GM23338 (cell line): Measurements from ENCODE around the gene PDE3A. TPM values are rescaled to one million over a fixed set of nuclear protein-coding genes. Genes with fewer than 3 reads are reported as not detected.

Experiments
- ATAC-seq: fragments of 200-7000 bp; cut with Tn5 transposase; 3 replicates; pipeline ENCODE4 v1.9.1; 2020
- DNase-seq: peaks from one replicate; pipeline ENCODE4 v3.0.0-alpha.2; 2015; ENCODE audit warnings: low spot score
- H2AFZ ChIP-seq: fragments of 200-600 bp; sonication (generic); 2 replicates; pipeline ENCODE4 v1.8.0; 2016; ENCODE audit warnings: antibody characterized with exemption, mild to moderate bottlenecking, moderate library complexity
- H3F3A ChIP-seq: fragments of 200-600 bp; sonication (generic); replicated peaks from 2 replicates; pipeline ENCODE4 v1.8.0; 2017; ENCODE audit warnings: antibody characterized with exemption, mixed run types, low read depth
- H3K27ac ChIP-seq: fragments of 200-600 bp; sonication (generic); 2 replicates; pipeline ENCODE4 v1.6.1; 2016; ENCODE audit warnings: low read depth
- H3K27me3 ChIP-seq: fragments of 200-600 bp; sonication (generic); 2 replicates; pipeline ENCODE4 v1.8.0; 2016; ENCODE audit warnings: mild to moderate bottlenecking, mixed run types, moderate library complexity; ENCODE audit not compliant: insufficient read depth
- H3K36me3 ChIP-seq: fragments of 200-600 bp; sonication (generic); 2 replicates; pipeline ENCODE4 v1.8.0; 2016; ENCODE audit warnings: mild to moderate bottlenecking; ENCODE audit not compliant: insufficient read depth
- H3K4me1 ChIP-seq: fragments of 200-600 bp; sonication (generic); 2 replicates; pipeline ENCODE4 v1.8.0; 2016; ENCODE audit warnings: mild to moderate bottlenecking, moderate library complexity; ENCODE audit not compliant: insufficient read depth
- H3K4me2 ChIP-seq: fragments of 200-600 bp; sonication (generic); 2 replicates; pipeline ENCODE4 v1.7.1; 2017; ENCODE audit warnings: mixed run types
- H3K4me3 ChIP-seq: fragments of 200-600 bp; sonication (generic); 2 replicates; pipeline ENCODE4 v1.6.1; 2016; ENCODE audit warnings: mixed run types
- H3K79me2 ChIP-seq: fragments of 200-600 bp; sonication (generic); replicated peaks from 2 replicates; pipeline ENCODE4 v1.8.0; 2017; ENCODE audit warnings: mild to moderate bottlenecking; ENCODE audit not compliant: insufficient read depth
- H3K9me2 ChIP-seq: fragments of 200-600 bp; sonication (generic); 2 replicates; pipeline ENCODE4 v1.8.0; 2017; ENCODE audit not compliant: insufficient read depth
- H4K20me1 ChIP-seq: fragments of 200-600 bp; sonication (generic); replicated peaks from 2 replicates; pipeline ENCODE4 v1.8.0; 2017; ENCODE audit warnings: mild to moderate bottlenecking; ENCODE audit not compliant: insufficient read depth
- H3K27ac Mint-ChIP-seq: 2 replicates; pipeline ENCODE4 v1.8.0; 2020; ENCODE audit warnings: inconsistent platforms, mild to moderate bottlenecking, moderate library complexity, mixed read lengths
- H3K27me3 Mint-ChIP-seq: 3 replicates; pipeline ENCODE4 v1.8.0; 2022; ENCODE audit warnings: low read depth, mild to moderate bottlenecking, moderate library complexity, mixed read lengths, inconsistent platforms; ENCODE audit not compliant: insufficient read depth, poor library complexity
- H3K36me3 Mint-ChIP-seq: 3 replicates; pipeline ENCODE4 v1.8.0; 2021; ENCODE audit warnings: low read depth, mild to moderate bottlenecking, inconsistent platforms, moderate library complexity, mixed read lengths
- H3K4me1 Mint-ChIP-seq: 3 replicates; pipeline ENCODE4 v1.8.0; 2020; ENCODE audit warnings: mild to moderate bottlenecking, inconsistent platforms, mixed read lengths
- H3K4me3 Mint-ChIP-seq: 3 replicates; pipeline ENCODE4 v1.8.0; 2021; ENCODE audit warnings: moderate library complexity, mild to moderate bottlenecking, inconsistent platforms, mixed read lengths
- H3K9me3 Mint-ChIP-seq: 3 replicates; pipeline ENCODE4 v1.8.0; 2020; ENCODE audit warnings: moderate library complexity, mild to moderate bottlenecking, inconsistent platforms, mixed read lengths
- CREB1 ChIP-seq: fragments of 250-450 bp; sonication (Bioruptor Pico); IDR thresholded peaks from 2 replicates; pipeline ENCODE4 v1.5.0; 2020; ENCODE audit warnings: low read depth, mild to moderate bottlenecking, moderate library complexity
- EZH2 ChIP-seq: fragments of 200-600 bp; sonication (generic); IDR thresholded peaks from one replicate; pipeline ENCODE4 v1.8.0; 2017; ENCODE audit warnings: antibody characterized with exemption, mild to moderate bottlenecking, low read depth; ENCODE audit not compliant: unreplicated experiment
- EZH2phosphoT487 ChIP-seq: fragments of 200-600 bp; sonication (generic); IDR thresholded peaks from one replicate; pipeline ENCODE4 v1.8.1; 2018; ENCODE audit warnings: antibody characterized with exemption; ENCODE audit not compliant: unreplicated experiment
- JUNB ChIP-seq: IDR thresholded peaks from one replicate; pipeline ENCODE4 v1.6.1; 2016; ENCODE audit warnings: antibody characterized with exemption; ENCODE audit not compliant: unreplicated experiment
- NANOG ChIP-seq: IDR thresholded peaks from 2 replicates; pipeline ENCODE4 v1.6.1; 2016; ENCODE audit warnings: antibody characterized with exemption, borderline replicate concordance
- POLR2AphosphoS5 ChIP-seq: IDR thresholded peaks from 2 replicates; pipeline ENCODE4 v1.6.1; 2016; ENCODE audit warnings: antibody characterized with exemption, low read depth
- STAT1 ChIP-seq: IDR thresholded peaks from one replicate; pipeline ENCODE4 v1.6.1; 2016; ENCODE audit warnings: antibody characterized with exemption; ENCODE audit not compliant: unreplicated experiment
- ZNF114 ChIP-seq: fragments of 250-450 bp; sonication (Bioruptor Pico); IDR thresholded peaks from 2 replicates; pipeline ENCODE4 v1.5.0; 2020; ENCODE audit warnings: mild to moderate bottlenecking, moderate library complexity
- ZNF331 ChIP-seq: fragments of 250-450 bp; sonication (Bioruptor Pico); IDR thresholded peaks from 2 replicates; pipeline ENCODE4 v1.5.0; 2020; ENCODE audit warnings: low read depth, mild to moderate bottlenecking, moderate library complexity
- polyA plus RNA-seq: library from polyadenylated mRNA; unstranded; fragments of >200 nt; fragmentation: Nextera tagmentation; extraction: Ambion mirVana; gene quantifications from 2 replicates; pipeline ENCODE4 v1.2.1, GENCODE V29; 2016
- total RNA-seq: library from RNA; depleted of rRNA; stranded (reverse); fragments of >200 nt; shearing (Covaris generic); gene quantifications from 2 replicates; pipeline ENCODE4 v1.2.3, GENCODE V29; 2014
- TF ChIP-seq, protein P1 (sequence below), 2 experiments: fragments of 200-600 bp in 1 of 2; sonication (generic) in 1 of 2; conservative IDR thresholded peaks; 2 replicates each; pipeline versions ENCODE4 v1.5.1 to v1.6.1; 2016 to 2017; ENCODE audit warnings: antibody characterized with exemption in 2 of 2, low read depth in 2 of 2, mild to moderate bottlenecking in 2 of 2, moderate library complexity in 1 of 2
- TF ChIP-seq, protein P2 (sequence below): IDR thresholded peaks from 2 replicates; pipeline ENCODE4 v1.6.1; 2016; ENCODE audit warnings: antibody characterized with exemption
- TF ChIP-seq, protein P3 (sequence below): IDR thresholded peaks from one replicate; pipeline ENCODE4 v1.6.1; 2018; ENCODE audit warnings: antibody characterized with exemption; ENCODE audit not compliant: unreplicated experiment

The PDE3A gene
- total and polyA plus RNA-seq, 2 experiments from 2014 or later: 2.7 to 9.2 TPM

DNA sequence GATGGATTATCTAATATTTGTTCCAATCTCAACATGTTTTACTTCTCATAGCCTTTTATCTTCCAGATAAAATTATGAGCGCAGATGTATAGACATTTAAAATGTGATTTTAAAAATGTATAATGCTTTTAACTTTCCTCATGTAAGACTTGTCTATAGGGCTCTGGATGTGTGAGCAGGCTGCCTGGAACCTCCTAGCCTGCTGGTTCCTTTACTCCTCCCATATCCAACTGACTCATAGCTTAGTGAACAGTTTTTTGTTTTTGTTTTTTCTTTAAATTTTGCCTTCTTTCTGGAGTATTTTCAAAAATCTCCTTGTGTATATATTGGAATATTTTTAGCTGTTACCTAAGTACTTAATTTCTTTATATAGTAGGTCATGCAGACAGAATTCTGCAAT, 115.4 kb downstream of the PDE3A start:
- Mint-ChIP-seq H3K27ac (no peak overlapping the region), H3K4me1 (peaks cover 12% of the 10 kb centered on the region)
- no peak for ATAC-seq

DNA sequence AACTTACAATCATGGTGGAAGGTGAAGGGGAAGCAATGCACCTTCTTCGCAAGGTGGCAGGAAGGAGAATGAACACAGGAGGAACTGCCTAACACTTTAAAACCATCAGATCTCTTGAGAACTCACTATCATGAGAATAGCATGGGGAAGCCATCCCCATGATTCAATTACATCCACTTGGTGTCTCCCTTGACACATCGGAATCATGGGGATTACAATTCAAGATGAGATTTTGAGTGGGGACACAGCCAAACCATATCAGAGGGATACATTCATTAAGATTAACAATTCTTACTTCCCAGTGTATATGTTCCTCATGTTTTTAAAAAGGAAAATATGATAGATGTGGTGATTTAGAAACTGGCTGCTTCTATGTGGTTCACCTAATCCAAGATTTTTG, 117.9 kb downstream of the PDE3A start:
- Mint-ChIP-seq H3K27ac (peak overlapping the region; percentile 63; the same call in 1 of the 2 replicates), H3K36me3 (no peaks in the 10 kb centered on the region), H3K27me3 (no peaks in the 10 kb centered on the region), H3K4me3 (no peak overlapping the region), H3K4me1 (peaks cover 12% of the 10 kb centered on the region), H3K9me3 (no peaks in the 10 kb centered on the region)
- H3K4me1 ChIP-seq: 0 out of 2 replicates have a peak, but pooled peaks cover 7% of the 10 kb centered on the region
- no peaks in the 10 kb centered on the region for H3K9me2 ChIP-seq
- H3K27me3 ChIP-seq: no peaks in the 10 kb centered on the region
- H3K4me3 ChIP-seq: no peak overlapping the region
- DNase-seq (peak; percentile 21), ATAC-seq (no peak; the same call in 2 of the 3 replicates)
- no peak overlapping the region for H3K4me2 ChIP-seq
- TF ChIP-seq, protein P1, sequence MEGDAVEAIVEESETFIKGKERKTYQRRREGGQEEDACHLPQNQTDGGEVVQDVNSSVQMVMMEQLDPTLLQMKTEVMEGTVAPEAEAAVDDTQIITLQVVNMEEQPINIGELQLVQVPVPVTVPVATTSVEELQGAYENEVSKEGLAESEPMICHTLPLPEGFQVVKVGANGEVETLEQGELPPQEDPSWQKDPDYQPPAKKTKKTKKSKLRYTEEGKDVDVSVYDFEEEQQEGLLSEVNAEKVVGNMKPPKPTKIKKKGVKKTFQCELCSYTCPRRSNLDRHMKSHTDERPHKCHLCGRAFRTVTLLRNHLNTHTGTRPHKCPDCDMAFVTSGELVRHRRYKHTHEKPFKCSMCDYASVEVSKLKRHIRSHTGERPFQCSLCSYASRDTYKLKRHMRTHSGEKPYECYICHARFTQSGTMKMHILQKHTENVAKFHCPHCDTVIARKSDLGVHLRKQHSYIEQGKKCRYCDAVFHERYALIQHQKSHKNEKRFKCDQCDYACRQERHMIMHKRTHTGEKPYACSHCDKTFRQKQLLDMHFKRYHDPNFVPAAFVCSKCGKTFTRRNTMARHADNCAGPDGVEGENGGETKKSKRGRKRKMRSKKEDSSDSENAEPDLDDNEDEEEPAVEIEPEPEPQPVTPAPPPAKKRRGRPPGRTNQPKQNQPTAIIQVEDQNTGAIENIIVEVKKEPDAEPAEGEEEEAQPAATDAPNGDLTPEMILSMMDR (conservative IDR thresholded peaks at IDR 0.05; ENCODE audit: low read depth in 2 of 2): peak; percentile 34 to 64; a peak in 3 of 4 replicates
- TF ChIP-seq CREB1: no peak
- H3K79me2 ChIP-seq: no peaks in the 10 kb centered on the region
- H4K20me1 ChIP-seq: no peaks in the 10 kb centered on the region
- H3K36me3 ChIP-seq: no peaks in the 10 kb centered on the region
- no peaks in the 10 kb centered on the region for H3F3A ChIP-seq
- no peak overlapping the region for H3K27ac ChIP-seq
- no peak overlapping the region for H2AFZ ChIP-seq

More for the DNA sequence above, 115.4 kb downstream of the PDE3A start:
- Histone ChIP-seq H3K36me3 (no peaks in the 10 kb centered on the region), H3K9me2 (no peaks in the 10 kb centered on the region), H3F3A (no peaks in the 10 kb centered on the region), H3K27ac (no peak overlapping the region), H3K4me2 (no peak overlapping the region), H3K79me2 (no peaks in the 10 kb centered on the region), H3K4me3 (no peak overlapping the region), H3K4me1 (0 out of 2 replicates have a peak, but pooled peaks cover 7% of the 10 kb centered on the region), H4K20me1 (no peaks in the 10 kb centered on the region), H2AFZ (no peak overlapping the region), H3K27me3 (no peaks in the 10 kb centered on the region)
- TF ChIP-seq EZH2phosphoT487 (no peak), NANOG (no peak)
- Mint-ChIP-seq H3K9me3 (no peaks in the 10 kb centered on the region), H3K36me3 (no peaks in the 10 kb centered on the region), H3K4me3 (no peak overlapping the region), H3K27me3 (no peaks in the 10 kb centered on the region)
- DNase-seq: no peak

DNA sequence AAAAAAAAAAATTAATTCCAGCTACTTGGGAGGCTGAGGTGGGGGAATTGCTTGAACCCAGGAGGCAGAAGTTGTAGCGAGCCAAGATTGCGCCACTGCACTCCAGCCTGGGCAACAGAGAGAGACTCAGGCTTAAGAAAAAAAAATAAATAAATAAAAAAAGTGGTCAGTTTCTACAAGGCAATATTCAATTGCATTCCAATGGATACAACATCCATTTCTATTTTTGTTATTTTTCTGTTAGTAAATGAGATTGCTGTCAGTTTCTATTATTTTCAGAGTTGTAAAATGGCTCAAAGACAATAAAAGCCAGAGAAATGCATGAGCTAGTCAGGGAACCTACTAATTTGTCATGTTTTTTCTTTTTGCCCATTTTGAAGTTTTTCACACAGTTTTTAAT, 119.2 kb downstream of the PDE3A start:
- ATAC-seq: no peak
- Histone ChIP-seq H3K4me1 (peaks cover 13% of the 10 kb centered on the region; the same call in 1 of the 2 replicates), H4K20me1 (no peaks in the 10 kb centered on the region), H3K9me2 (no peaks in the 10 kb centered on the region), H3K4me2 (no peak overlapping the region), H3K36me3 (no peaks in the 10 kb centered on the region), H3K79me2 (no peaks in the 10 kb centered on the region), H3K27ac (no peak overlapping the region), H2AFZ (no peak overlapping the region), H3F3A (no peaks in the 10 kb centered on the region), H3K27me3 (no peaks in the 10 kb centered on the region), H3K4me3 (no peak overlapping the region)
- Mint-ChIP-seq H3K4me3 (no peak overlapping the region), H3K9me3 (no peaks in the 10 kb centered on the region), H3K27ac (no peak overlapping the region), H3K36me3 (no peaks in the 10 kb centered on the region; the same call in 2 of the 3 replicates), H3K4me1 (peaks cover 20% of the 10 kb centered on the region), H3K27me3 (peaks cover 3% of the 10 kb centered on the region)
- DNase-seq: no peak
- TF ChIP-seq STAT1 (no peak), CREB1 (no peak), EZH2phosphoT487 (no peak), EZH2 (no peak), JUNB (no peak), POLR2AphosphoS5 (no peak), ZNF114 (CRISPR knock-in tag) (no peak), ZNF331 (CRISPR knock-in tag) (no peak), NANOG (no peak)
- TF ChIP-seq, protein P2, sequence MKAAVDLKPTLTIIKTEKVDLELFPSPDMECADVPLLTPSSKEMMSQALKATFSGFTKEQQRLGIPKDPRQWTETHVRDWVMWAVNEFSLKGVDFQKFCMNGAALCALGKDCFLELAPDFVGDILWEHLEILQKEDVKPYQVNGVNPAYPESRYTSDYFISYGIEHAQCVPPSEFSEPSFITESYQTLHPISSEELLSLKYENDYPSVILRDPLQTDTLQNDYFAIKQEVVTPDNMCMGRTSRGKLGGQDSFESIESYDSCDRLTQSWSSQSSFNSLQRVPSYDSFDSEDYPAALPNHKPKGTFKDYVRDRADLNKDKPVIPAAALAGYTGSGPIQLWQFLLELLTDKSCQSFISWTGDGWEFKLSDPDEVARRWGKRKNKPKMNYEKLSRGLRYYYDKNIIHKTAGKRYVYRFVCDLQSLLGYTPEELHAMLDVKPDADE: no peak
- TF ChIP-seq, protein P3, sequence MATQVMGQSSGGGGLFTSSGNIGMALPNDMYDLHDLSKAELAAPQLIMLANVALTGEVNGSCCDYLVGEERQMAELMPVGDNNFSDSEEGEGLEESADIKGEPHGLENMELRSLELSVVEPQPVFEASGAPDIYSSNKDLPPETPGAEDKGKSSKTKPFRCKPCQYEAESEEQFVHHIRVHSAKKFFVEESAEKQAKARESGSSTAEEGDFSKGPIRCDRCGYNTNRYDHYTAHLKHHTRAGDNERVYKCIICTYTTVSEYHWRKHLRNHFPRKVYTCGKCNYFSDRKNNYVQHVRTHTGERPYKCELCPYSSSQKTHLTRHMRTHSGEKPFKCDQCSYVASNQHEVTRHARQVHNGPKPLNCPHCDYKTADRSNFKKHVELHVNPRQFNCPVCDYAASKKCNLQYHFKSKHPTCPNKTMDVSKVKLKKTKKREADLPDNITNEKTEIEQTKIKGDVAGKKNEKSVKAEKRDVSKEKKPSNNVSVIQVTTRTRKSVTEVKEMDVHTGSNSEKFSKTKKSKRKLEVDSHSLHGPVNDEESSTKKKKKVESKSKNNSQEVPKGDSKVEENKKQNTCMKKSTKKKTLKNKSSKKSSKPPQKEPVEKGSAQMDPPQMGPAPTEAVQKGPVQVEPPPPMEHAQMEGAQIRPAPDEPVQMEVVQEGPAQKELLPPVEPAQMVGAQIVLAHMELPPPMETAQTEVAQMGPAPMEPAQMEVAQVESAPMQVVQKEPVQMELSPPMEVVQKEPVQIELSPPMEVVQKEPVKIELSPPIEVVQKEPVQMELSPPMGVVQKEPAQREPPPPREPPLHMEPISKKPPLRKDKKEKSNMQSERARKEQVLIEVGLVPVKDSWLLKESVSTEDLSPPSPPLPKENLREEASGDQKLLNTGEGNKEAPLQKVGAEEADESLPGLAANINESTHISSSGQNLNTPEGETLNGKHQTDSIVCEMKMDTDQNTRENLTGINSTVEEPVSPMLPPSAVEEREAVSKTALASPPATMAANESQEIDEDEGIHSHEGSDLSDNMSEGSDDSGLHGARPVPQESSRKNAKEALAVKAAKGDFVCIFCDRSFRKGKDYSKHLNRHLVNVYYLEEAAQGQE: no peak
